Adrenal gland (tissue), 12 donors: ENCODE measurements around the gene CDH7. TPM values are rescaled to one million over a fixed set of nuclear protein-coding genes. Genes with fewer than 3 reads are reported as not detected.

Experiments
- DNase-seq, 7 donors: peaks; one replicate each; pipeline ENCODE4 v3.0.0-alpha.2; 2019 to 2020
- H3K27ac ChIP-seq, 5 donors: fragments of 200-600 bp; sonication (generic) in 4 of 5; 1 replicate in 3 of 5; 2 replicates in 2 of 5; pipeline versions ENCODE4 v1.5.1 to v1.8.0; 2016 to 2020; ENCODE audit warnings: mild to moderate bottlenecking in 1 of 5
- H3K27me3 ChIP-seq: fragments of 200-600 bp; 2 replicates; pipeline ENCODE4 v1.8.0; 2021
- H3K36me3 ChIP-seq, 2 donors: fragments of 200-600 bp; replicated peaks in 1 of 2; 1 replicate in 1 of 2; 2 replicates in 1 of 2; pipeline versions ENCODE4 v1.5.1 to v1.8.0; 2018 to 2022
- H3K4me1 ChIP-seq, 2 donors: fragments of 200-600 bp; replicated peaks in 1 of 2; 1 replicate in 1 of 2; 2 replicates in 1 of 2; pipeline versions ENCODE4 v1.5.1 to v1.8.0; 2018 to 2021
- H3K4me3 ChIP-seq, 4 donors: fragments of 200-600 bp; sonication (generic) in 3 of 4; one replicate each; pipeline ENCODE4 v1.5.1; 2016 to 2018
- H3K9me3 ChIP-seq, 3 donors: fragments of 200-600 bp; sonication (generic) in 1 of 3; replicated peaks in 1 of 3; 1 replicate in 2 of 3; 2 replicates in 1 of 3; pipeline versions ENCODE4 v1.5.1 to v1.8.0; 2016 to 2021
- CTCF ChIP-seq, 6 experiments: fragments of 450-650 bp in 4 of 6; fragments of 200-600 bp in 2 of 6; sonication (generic) in 1 of 6; IDR thresholded peaks; 1 replicate in 5 of 6; 2 replicates in 1 of 6; pipeline versions ENCODE4 v1.5.1 to v1.8.0; 2016 to 2021; ENCODE audit warnings: antibody characterized with exemption in 6 of 6, mild to moderate bottlenecking in 2 of 6, moderate library complexity in 1 of 6
- POLR2A ChIP-seq, 2 donors: fragments of 450-650 bp; IDR thresholded peaks; one replicate each; pipeline ENCODE4 v1.6.1; 2017; ENCODE audit warnings: antibody characterized with exemption in 2 of 2, mild to moderate bottlenecking in 2 of 2, moderate library complexity in 1 of 2
- WGBS, 4 donors: extraction: QIAGEN DNeasy Blood & Tissue Kit in 2 of 4; methylation state at CpG; one replicate each; pipeline versions ENCODE4 v1.1.5 to v1.1.7; 2013 to 2017; 5-methylcytosine and 5-hydroxymethylcytosine counted together
- intact Hi-C, 2 donors: fragments of 100-400 bp; cut with DNase I; formaldehyde crosslinking; loops; one replicate each; pipeline versions ENCODE4 v1.14.1 to v1.15.0; 2022 to 2023
- polyA plus RNA-seq, 3 donors: library from polyadenylated mRNA; stranded (reverse); fragments of 200-250 nt in 2 of 3; fragments of 350-450 nt in 1 of 3; fragmentation: Illumina TruSeq in 1 of 3; extraction: RNeasy Lipid Tissue Mini Kit (QIAGEN cat#74804) in 1 of 3; gene quantifications; one replicate each; pipeline ENCODE4 v1.2.3, GENCODE V29; 2013 to 2014
- total RNA-seq, 9 donors: library from RNA; depleted of rRNA in 4 of 9; stranded (reverse); fragments of >200 nt in 4 of 9; fragments of 120-200 nt in 1 of 9; fragmentation: NEBNext Ultra II Directional in 1 of 9; extraction: Animal tissue kit (Norgen Biotek cat#: 25700) in 1 of 9; gene quantifications; one replicate each; pipeline versions ENCODE4 v1.1.0 to v1.2.4, GENCODE V29; 2013 to 2023
- donor health status: healthy with polysubstance abuse.
- donor health status: Bipolar disorder and iron deficiency.
- donor health status: DM: yes; HTN: yes; CAD: no.
- donor health status: DM: no; HTN: no; CAD: no.
- donor health status: DM: no; HTN: no; CAD: no.
- donor health status: DM: yes; HTN: yes; CAD: no.

Gene CDH7
- total and polyA plus RNA-seq, 12 donors = under 0.01 to 1.7 (median 0.11) TPM; not detected in 5

DNA sequence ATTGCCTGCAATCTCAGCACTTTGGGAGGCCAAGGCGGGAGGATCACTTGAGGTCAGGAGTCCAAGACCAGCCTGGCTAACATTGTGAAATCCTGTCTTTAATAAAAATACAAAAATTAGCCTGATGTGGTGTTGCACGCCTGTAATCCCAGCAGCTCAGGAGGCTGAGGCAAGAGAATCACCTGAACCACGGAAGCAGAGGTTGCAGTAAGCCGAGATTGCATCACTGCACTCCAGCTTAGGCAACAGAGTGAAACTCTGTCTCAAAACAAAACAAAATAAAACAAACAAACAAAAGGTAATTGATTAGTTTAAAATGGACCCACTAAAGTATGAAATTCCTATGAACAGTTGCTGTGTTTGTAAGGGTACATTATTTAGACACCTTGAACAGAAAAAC is 39.8 kb downstream of the CDH7 start:
- no peak for TF ChIP-seq POLR2A (IDR thresholded peaks at IDR 0.05)
- intact Hi-C loops = no loop called here
- WGBS, 4 donors = 83 to 96% (median 87%) methylated on average over 4 of the region's 4 CpGs
- Histone ChIP-seq H3K4me3 (no peak overlapping the region), H3K9me3 (no peaks in the 10 kb centered on the region), H3K27me3 (peaks cover 2% of the 10 kb centered on the region), H3K36me3 (no peaks in the 10 kb centered on the region), H3K27ac (no peak overlapping the region), H3K4me1 (no peaks in the 10 kb centered on the region)
- DNase-seq = no peak

DNA sequence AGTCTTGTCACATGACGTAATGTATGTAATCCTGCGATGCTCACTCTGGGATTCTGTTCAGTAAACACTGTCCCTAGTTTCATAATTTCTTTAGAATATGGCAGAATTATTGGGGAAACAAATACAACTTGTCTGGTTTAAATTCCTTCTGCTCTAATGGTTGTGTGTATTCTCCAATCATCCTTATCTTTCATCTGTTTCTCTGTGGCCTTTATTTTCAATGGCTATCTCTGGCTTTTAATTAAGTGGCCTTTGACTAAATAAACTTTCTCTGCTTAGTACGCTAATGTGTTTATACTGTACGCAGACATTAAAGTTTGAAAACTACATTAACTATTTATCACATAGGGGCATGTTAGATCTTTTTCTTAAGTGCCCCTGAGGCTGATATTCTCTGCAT is 40.9 kb downstream of the CDH7 start:
- no peak for DNase-seq
- no peak overlapping the region for H3K27ac ChIP-seq
- peaks cover 3% of the 10 kb centered on the region for H3K27me3 ChIP-seq
- no peaks in the 10 kb centered on the region for H3K36me3 ChIP-seq
- H3K4me1 ChIP-seq = no peaks in the 10 kb centered on the region
- H3K9me3 ChIP-seq = no peaks in the 10 kb centered on the region
- H3K4me3 ChIP-seq = no peak overlapping the region
- intact Hi-C loops = no loop called here
- TF ChIP-seq POLR2A (IDR thresholded peaks at IDR 0.05) (no peak), CTCF (IDR thresholded peaks at IDR 0.05) (no peak)
- 63 to 79% (median 76%) methylated on average over 4 of the region's 4 CpGs for WGBS, 4 donors

- intact Hi-C loops = no loop called here
- no peak overlapping the region for H3K27ac ChIP-seq
- H3K27me3 ChIP-seq = peaks cover 3% of the 10 kb centered on the region
- TF ChIP-seq POLR2A (IDR thresholded peaks at IDR 0.05) (no peak), CTCF (IDR thresholded peaks at IDR 0.05) (no peak)
- H3K36me3 ChIP-seq = no peaks in the 10 kb centered on the region
- no peak overlapping the region for H3K4me3 ChIP-seq
- 66 to 78% (median 68%) methylated on average over 4 of the region's 4 CpGs for WGBS, 4 donors
- no peak for DNase-seq
- H3K4me1 ChIP-seq = no peaks in the 10 kb centered on the region
- no peaks in the 10 kb centered on the region for H3K9me3 ChIP-seq
These were observed 41.8 kb downstream of the CDH7 start for GRCh38 chr18:65792456-65793074.

DNA sequence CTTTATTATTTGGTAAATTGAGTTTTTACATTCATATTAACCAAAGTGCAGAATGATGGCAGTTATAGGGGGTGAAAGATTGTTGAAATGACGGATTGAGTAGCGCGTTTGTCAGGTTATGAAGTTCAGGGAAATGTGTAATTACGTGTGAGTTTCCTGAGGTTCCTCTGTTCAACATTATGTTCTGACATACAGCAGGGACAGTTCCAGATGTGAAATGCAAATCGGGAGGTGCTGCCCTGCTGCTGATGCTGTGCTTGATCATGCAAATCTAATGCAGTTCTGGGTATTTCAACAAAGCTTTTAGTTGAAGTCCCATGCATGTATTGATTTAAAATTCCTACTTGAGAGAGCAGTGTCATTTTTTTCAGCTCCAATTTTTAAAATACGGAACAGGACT is 57.9 kb downstream of the CDH7 start:
- H3K36me3 ChIP-seq = no peaks in the 10 kb centered on the region
- intact Hi-C loops = no loop called here
- DNase-seq = no peak
- H3K27ac ChIP-seq = no peak overlapping the region
- no peaks in the 10 kb centered on the region for H3K4me1 ChIP-seq
- no peak overlapping the region for H3K4me3 ChIP-seq
- no peak for TF ChIP-seq CTCF (IDR thresholded peaks at IDR 0.05)
- no peak for TF ChIP-seq POLR2A (IDR thresholded peaks at IDR 0.05)
- no peaks in the 10 kb centered on the region for H3K27me3 ChIP-seq
- no peaks in the 10 kb centered on the region for H3K9me3 ChIP-seq
- 60 to 67% (median 62%) methylated on average over 6 of the region's 6 CpGs for WGBS, 4 donors

DNA sequence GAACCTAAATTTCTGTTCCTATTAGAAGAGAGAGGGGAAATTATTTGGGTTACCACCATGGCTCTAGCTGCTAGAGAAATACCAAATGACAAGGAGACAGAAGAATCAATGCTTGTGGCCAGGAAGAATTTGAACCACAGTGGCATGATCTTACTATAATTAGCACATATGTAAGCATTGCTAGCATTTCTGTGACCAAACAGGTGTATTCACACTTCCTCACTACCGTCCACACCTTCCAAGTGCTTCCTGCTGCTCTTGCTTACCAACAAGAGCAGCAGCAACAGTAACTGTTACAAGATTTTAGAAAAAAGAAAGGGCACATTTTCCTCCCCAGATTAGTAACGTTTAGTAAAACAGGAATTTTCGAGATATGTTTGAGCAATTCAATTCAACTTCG is 60.5 kb downstream of the CDH7 start:
- Histone ChIP-seq H3K4me1 (no peaks in the 10 kb centered on the region), H3K27me3 (no peaks in the 10 kb centered on the region), H3K27ac (no peak overlapping the region), H3K36me3 (no peaks in the 10 kb centered on the region), H3K9me3 (no peaks in the 10 kb centered on the region), H3K4me3 (no peak overlapping the region)
- DNase-seq = no peak
- WGBS, 4 donors = 62 to 75% (median 67%) methylated on average over 4 of the region's 4 CpGs
- intact Hi-C loops = no loop called here
- TF ChIP-seq POLR2A (IDR thresholded peaks at IDR 0.05) = no peak
- TF ChIP-seq CTCF (IDR thresholded peaks at IDR 0.05) = no peak
